ENCODE results near the gene MSI2. TPM values are rescaled to one million over a fixed set of nuclear protein-coding genes. Genes with fewer than 3 reads are reported as not detected.
A peak's percentile ranks its signal among the peaks of the same experiment; 100 is the strongest.

The MSI2 gene
- total RNA-seq, 1 donor from 2014 or later = 90.7 TPM

GRCh38 chr17:57305908-57306504 lies 49.7 kb downstream of the MSI2 start:
- intact Hi-C loops (cut with micrococcal nuclease) = no loop called here
- DNase-seq (no peak), ATAC-seq (no peak)

- intact Hi-C loops (cut with micrococcal nuclease) = no loop called here
- ATAC-seq (no peak), DNase-seq (no peak)
These were observed 52.3 kb downstream of the MSI2 start for GRCh38 chr17:57308543-57309186.

DNA sequence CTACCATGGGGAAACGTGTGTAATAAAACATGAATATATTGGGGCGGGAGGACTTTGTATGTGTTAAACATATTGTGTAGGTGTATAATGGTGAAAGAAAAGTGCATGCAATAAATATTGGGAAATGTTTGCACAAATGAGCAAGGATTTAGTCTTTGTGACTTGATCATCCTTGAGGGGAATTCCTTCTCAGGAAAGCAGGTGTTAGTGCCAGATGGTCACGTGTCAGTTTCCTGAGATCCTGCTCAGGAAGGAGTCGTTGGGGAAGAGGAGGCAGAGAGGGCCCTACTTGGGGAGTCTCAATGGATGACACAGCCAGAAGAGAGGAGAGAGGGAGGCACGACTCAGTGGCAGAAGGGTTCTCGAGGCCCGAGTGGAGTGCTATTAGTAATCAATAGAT lies 53.2 kb downstream of the MSI2 start:
- no peak for ATAC-seq
- DNase-seq = no peak
- intact Hi-C loops (cut with micrococcal nuclease) = no loop called here

DNA sequence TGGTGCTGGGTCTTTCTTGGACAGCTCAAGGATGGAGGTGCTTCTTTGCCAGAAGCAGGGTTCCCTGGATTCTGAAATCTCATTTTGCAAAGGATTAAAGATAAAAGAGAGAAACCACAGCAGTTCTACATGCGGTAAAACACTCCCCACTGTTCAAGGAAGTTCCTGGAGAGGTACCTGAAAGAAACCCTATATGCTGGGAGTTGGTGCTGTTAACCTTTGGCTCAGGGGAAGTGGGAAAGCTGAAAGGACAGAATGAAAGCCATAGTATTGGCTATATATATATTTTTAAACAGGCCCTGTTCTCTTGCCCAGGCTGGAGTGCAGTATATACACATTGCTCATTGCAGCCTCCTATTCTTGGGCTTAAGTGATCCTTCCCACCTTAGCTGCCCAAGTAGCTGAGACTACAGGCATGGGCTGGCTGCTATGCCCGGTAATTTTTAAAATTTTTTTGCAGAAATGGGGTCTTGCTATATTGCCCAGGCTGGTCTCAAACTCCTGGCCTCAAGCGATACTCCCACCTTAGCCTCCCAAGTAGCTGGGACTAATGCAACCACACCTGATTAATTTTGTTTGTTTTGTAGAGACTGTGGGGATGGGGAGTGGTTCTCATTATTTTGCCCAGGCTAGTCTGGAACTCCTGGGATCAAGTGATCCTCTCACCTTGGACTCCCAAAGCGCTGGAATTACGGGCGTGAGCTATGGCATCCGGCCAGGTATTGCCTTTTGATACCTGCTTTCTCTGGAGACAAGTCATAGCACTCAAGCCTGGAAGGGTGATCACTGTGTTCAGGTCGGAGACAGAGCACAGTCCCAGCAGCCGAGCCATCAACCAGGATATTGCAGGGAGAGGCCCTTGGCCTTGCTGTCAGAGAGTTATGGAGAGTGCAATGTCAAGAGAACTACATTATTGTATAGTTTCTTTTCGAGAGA lies 55.2 kb downstream of the MSI2 start:
- DNase-seq (no peak), ATAC-seq (no peak)
- intact Hi-C loops (cut with micrococcal nuclease) = no loop called here

DNA sequence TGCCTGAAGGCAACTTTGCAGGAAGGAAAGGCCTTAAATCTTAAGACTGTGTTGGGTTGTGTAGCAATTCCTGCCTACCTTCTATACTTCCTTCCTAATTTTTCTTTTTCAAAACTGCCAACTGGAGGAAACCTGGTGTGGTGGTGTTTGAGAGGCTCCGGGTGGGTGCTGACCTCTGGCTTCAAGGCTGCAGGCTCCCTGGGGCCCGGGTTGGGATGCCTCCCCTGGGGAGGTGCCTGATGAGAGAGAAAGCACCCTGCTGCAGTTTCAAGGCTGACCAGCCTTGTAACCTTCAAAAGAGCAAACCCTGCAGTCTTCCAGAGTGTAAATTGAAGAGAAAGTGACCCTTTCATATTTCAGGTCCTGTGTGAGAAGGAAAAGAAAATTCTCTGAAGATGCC lies 55.9 kb downstream of the MSI2 start:
- intact Hi-C loops (cut with micrococcal nuclease) = no loop called here
- DNase-seq (no peak), ATAC-seq (no peak)

DNA sequence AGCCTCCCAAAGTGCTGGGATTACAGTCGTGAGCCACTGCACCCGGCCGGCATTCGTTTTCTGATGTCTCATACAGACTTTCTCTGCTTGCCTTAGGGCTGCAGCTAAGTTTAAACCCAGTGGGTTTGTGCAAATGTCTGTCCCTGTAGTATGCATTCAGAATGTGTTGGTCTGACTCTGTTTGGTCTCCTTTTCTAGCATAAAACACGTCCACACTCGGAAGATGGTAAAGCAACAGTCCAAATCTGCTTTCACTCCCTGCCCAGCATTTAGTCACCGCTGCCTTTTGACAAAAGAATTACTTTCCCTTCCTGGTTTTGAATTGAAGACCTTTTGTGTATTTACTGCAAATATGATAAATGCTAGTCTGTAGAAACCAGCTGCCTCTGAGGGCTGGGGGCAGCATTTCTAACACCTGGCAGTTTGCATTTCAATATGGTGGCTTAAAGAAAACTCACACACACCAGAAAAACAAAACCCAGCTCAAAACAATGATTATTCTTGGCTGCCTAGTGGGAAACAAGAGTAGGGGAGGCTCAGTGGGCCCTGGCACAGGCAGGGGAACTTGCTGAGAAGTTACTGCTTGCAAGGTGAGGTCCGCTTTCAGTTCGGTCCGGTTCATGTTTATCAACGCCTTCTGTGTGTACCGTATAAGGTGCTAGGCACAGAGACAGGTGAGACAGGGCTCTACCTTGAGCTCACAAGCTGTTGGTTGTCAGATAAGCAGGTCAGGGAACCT lies 56.9 kb downstream of the MSI2 start:
- intact Hi-C loops (cut with micrococcal nuclease) = no loop called here
- no peak for ATAC-seq
- DNase-seq = no peak

DNA sequence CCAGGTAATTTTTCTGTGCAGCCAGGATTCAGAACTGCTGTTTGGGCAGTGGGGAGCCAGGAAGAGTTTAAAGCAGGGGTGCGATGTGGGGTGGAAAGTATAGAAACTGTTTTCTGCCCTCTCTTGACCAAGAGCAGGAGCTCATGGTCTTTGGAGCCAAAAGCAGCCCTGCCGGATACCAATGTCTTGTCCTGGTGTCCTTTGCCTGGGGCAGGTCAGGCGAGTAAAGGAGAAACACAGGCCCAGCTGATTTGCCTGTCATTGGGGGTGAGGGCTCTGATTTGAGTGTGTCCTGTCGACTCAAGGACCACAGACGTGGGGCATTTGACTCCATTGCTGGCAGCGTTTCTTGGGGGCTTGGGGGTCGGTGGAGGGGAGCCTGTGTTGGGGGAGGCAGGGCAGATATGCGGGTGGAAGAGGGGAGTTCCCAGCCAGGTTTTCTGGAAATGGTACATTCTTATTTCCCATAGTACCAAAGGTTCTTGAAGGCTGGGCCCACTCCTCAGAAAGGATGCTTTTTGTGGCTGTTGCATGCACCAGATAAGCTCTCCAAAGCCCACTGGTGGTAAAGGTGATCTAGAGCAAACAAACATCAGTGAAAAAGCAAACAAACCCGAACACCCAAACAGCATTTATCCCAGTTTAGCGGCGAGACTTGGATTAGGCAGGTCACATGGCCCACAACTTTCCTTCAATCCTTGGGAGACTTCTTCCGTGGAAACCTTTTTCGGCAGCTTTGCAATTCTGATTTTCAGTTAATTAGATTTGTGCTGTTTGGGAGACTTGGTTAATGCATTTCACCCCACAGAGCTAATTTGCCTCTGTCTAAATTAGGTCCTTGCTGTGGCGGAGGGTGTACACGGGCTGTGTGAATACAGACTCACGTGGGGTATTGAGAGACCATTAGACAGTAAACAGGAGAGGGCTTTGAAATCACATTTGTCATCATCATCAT lies 59.0 kb downstream of the MSI2 start:
- peak; percentile 29 for ATAC-seq
- DNase-seq = no peak
- intact Hi-C loops (cut with micrococcal nuclease) = no loop called here

DNA sequence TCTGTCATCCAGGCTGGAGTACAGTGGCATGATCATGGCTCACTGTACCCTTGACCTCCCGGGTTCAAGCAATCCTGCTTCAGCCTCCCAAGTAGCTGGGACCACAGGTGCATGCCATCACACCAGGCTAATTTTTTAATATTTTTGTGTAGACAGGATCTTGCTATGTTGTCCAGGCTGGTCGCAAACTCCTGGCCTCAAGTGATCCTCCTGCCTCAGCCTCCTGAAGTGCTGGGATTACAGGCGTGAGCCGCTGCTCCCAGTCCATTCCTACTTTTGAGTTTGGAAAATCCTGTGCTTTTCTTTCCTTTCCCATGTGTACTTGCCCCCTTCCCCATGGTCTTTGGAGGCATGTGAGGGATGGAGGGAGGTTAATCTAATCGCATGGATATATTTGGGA lies 60.0 kb downstream of the MSI2 start:
- DNase-seq (no peak), ATAC-seq (no peak)
- intact Hi-C loops (cut with micrococcal nuclease) = no loop called here

GRCh38 chr17:57317079-57317478 lies 60.8 kb downstream of the MSI2 start:
- intact Hi-C loops (cut with micrococcal nuclease) = no loop called here
- ATAC-seq = no peak
- DNase-seq = no peak

- intact Hi-C loops (cut with micrococcal nuclease) = no loop called here
- DNase-seq (no peak), ATAC-seq (no peak)
These were observed 62.6 kb downstream of the MSI2 start for GRCh38 chr17:57318913-57319312.

DNA sequence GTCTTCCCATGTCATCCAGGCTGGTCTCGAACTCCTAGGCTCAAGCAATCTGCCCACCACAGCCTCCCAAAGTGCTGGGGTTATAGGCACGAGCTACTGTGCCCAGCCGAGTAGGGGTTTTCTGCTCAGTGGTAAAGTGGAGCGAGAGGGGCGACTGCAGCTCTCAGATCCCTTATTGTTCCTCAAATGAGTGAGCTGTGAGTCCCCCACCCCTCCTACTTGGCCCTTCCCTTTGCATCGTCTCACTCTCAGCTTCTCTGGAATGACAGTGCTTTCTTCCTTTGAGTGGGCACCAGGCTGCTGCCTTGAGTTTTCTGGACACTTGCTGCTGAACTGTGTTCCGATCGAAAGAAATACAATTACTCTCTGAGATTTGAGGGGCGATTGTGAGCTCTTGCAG lies 63.5 kb downstream of the MSI2 start:
- ATAC-seq (no peak), DNase-seq (no peak)
- intact Hi-C loops (cut with micrococcal nuclease) = no loop called here

GRCh38 chr17:57323391-57323790 lies 67.1 kb downstream of the MSI2 start:
- ATAC-seq (no peak), DNase-seq (no peak)
- intact Hi-C loops (cut with micrococcal nuclease) = no loop called here

GRCh38 chr17:57324060-57324459 lies 67.7 kb downstream of the MSI2 start:
- no peak for ATAC-seq
- intact Hi-C loops (cut with micrococcal nuclease) = no loop called here
- no peak for DNase-seq

DNA sequence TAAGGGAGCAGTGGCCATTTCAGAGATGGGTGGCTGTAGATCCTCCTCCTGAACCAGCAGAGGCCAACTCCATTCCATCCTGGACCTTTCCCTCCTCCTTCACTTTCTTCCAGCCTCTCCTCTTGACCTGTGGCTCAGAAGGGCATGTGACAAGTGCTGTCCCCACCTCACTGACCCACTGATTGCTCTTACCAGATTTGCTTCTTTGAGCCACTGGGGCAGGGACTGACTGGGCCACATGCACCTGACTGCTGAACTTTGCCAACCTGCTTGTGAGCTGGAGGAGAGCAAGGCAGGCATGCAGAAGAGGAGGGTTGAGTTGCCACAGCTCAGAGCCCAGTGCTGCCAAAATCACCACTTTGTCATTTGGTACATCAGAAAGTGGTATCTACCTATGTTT lies 68.3 kb downstream of the MSI2 start:
- intact Hi-C loops (cut with micrococcal nuclease) = no loop called here
- peak; percentile 13 for ATAC-seq
- DNase-seq = no peak

DNA sequence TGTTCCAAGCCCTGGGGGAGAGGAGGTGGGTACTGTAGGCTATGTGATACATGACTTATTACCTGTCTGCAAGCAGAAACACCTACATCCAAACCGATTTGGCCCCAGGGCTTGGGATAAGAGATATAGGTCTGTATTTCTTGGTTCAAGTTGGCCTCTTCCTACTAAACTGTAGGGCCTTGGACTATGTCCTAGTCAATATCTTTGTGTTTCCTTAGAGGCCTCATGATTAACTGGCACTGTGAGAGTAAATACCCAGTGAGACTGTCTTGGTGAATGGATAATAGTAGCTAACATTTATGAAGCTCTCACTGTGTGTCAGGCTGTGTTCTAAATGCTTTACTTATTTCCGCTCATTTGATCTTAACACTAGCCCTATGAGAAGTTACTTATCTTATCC lies 70.0 kb downstream of the MSI2 start:
- ATAC-seq (no peak), DNase-seq (no peak)
- intact Hi-C loops (cut with micrococcal nuclease) = no loop called here

DNA sequence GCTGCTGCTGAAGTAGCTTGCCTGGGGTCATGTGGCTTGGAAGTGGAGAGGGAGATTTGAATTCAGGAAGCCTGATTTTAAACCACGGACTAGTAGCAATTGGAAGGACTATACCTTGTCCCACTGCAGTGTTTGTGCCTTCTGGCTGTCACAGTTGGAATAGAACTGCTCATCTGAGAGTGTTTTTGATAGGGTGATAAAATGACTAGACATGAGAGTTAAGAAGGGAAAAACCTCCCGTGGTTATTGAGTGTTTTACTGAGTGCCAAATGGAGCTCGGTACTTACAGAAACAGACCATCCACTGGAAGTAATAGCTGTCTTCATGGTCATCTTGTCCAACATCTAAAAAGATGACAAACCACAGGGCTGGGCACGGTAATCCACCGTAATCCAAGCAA lies 70.4 kb downstream of the MSI2 start:
- ATAC-seq (no peak), DNase-seq (no peak)
- intact Hi-C loops (cut with micrococcal nuclease) = no loop called here

DNA sequence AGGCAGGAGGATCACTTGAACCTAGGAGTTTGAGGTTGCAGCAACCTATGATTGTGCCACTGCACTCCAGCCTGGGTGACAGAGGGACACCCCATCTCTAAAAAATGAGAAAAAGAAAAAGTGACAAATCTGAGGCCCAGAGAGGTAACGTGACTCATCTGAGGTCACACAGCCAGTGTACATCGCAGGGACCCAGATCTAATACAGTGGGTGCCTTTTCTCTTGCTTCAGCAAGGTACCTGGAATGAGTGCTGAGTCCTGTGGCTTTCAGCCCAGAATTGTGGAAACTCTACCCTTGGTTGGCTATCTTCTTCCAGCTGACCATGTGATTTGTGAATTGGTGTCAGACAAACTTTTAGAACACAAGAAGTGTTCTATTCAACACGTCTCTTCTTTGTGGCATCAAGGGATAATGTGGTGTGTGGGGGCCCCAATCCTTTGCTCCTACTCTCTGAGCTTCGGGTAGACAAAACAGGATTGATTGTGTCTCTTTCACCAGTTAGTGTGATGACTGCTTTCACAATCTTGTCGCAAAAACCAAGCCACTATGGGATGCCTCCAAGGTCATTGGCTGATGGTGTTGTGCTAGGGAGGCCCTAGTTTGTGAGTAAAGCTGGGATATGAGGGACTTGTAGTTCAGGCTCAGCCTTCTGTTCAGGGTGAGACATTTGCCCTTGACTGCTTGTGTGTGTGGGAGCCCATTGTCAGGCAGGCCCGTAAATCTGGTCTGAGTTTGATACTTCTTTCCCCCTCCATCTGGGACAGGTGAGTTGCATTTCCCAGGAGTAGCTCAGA lies 71.0 kb downstream of the MSI2 start:
- DNase-seq (no peak), ATAC-seq (no peak)
- intact Hi-C loops (cut with micrococcal nuclease) = no loop called here
